NCI-H446 (cell line): ENCODE results near the gene MTHFD1L.
"Not testable (repeated sequence)": the region's sequence is repeated elsewhere in the genome, so short reads cannot be mapped to it uniquely, and the experiment has no call there.

Experiments used
- DNase-seq, 2 experiments: peaks; one replicate each; lab custom pipeline; 2025; lab: John Stamatoyannopoulos, UW

Gene MTHFD1L

GRCh38 chr6:151041686-151042085, 176.2 kb downstream of the MTHFD1L start:
- no peak for DNase-seq

DNA sequence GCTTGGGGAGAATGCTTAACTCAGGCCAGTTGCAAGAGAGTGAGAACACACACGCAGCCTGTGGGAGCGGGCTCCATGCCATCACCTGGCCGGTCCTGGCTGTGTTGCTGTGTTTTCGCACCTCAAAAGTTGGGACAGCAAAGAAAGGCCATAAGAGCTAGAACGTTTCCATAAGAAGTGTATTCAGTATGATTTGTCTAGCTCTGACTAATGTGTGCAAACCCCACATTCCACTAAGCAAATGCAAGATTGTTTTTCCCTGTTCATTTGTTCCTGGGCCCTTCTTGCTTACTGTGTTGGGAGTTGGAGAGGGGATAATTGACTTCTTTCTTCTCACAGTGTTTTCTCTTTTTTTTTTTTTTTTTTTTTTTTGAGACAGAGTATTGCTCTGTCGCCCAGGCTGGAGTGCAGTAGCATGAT, 177.4 kb downstream of the MTHFD1L start:
- not testable (repeated sequence) for DNase-seq

GRCh38 chr6:151043944-151044343, 178.4 kb downstream of the MTHFD1L start:
- no peak for DNase-seq

DNA sequence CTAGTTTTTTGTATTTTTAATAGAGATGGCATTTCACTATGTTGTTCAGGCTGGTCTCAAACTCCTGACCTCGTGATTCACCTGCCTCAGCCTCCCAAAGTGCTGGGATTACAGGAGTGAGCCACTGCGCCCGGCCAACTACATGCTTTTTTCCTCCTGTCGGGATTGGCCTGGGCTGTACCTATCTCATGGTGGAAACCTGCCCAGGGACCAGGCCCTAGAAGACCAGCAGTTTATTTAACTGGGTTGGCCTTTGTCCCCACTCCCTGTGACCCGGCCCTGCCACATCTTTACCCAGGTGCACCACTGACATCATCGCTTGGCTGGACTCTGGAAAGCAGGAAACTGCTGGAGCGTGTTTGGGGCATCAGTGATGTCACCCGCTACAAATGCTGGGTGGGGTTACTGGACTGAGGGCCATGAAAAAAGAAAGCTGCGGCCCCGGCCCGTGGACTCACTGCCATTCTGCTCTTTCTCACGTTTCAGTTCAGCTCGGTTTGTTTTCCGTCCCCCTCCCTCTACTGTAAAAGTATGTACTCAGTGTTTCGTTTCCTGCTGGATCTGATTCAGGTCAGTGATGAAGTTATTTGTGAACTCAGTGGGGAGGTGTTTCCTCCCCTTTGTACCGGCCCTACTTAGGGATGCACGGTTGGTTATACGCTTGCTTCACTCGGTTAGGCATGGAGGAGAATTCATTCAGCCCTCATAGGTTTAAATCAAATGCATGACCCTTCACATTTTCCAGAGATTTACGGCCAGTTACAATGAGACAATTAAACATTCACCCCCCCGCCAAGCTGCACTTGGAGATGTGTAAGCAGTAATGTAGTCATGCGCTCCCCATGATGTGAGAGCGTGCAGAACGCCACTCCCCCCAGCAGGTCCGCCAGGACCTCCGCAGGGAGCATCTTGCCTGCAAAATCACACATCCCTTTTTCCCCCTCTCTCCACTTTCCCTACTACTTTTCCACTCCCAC, 179.3 kb downstream of the MTHFD1L start:
- no peak for DNase-seq

- DNase-seq = not testable (repeated sequence)
Observed at GRCh38 chr6:151045511-151046222, 180.2 kb downstream of the MTHFD1L start.

- no peak for DNase-seq
Observed at GRCh38 chr6:151051164-151051563, 185.7 kb downstream of the MTHFD1L start.

DNA sequence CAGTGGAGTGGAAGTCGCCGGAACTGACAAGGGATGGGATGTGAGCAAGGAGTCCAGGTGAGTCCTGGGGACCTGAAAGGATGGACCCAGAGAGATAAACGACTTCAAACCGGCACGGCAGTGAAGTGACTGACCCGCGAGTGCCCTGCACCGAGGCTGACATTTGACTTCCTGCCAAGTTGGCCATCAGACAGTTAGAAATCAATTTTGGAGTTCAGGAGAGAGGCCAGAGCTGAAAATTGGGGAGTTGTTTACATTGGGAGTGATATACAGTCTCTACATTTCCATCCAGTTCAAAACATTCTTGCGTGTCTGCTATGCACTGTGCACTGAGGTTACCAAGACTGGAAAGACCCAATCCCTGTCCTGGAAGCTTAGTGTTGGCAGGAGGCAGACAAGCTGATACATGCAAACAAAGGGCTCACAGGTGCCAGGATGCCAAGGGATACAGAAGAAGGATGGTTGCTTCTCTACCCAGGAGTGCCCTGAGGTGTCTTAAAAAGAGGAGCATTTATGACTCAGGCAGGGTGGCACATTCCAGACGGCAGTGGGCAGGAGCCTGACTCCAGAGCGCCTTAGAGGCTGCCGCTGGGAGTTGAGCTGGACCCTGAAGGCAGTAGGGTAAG, 186.6 kb downstream of the MTHFD1L start:
- no peak for DNase-seq

GRCh38 chr6:151054306-151054705, 188.8 kb downstream of the MTHFD1L start:
- DNase-seq = no peak

DNA sequence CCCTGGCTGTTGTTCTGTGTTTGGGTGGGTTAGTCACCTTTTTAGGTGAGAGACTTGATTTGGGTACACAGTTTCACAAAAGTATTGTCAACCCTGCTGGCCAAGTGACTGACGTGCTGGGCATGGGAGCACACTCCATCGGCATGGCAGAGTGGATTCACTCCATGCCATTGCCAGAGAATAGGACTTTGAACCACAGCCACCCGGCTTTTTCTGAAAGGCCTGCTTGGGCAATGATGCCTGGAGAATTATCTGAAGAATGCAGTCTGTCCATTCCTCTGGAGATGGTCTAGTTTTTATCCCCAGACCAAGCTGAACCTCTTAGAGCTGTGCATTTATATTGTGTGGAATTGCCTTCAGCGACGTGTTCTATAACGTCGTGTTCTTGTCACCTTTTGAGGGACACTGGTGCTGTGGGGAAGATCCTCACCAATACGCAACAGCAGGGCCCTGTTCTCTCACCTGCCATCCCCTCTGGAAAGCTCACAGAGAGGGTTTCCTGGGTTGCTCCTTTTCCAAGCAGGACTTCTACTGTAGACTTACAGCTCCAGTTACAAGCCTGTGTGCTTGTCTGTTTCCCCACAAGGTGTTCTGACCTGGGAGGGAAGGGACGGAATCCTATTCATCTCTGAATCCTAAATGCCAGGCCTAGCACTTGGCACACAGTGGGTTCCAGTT, 190.9 kb downstream of the MTHFD1L start:
- no peak for DNase-seq

DNA sequence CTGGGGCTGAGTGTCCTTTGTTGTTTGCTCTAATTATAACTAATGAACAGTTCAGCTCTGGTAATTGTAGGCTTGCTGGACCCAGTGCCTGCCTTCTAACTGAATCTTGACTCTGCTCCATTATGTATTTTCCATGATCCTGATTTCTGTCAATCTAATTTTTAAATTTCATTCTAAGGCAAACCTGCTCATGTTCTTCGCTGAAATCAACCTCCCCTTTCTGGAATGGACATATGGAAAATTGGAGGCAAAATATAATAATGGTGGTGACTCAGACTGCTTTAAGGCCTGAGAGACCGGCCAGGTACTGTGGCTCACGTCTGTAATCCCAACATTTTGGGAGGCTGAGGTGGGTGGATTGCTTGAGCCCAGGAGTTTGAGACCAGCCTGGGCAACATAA, 191.6 kb downstream of the MTHFD1L start:
- DNase-seq = no peak

GRCh38 chr6:151058021-151058733, 192.7 kb downstream of the MTHFD1L start:
- no peak for DNase-seq

DNA sequence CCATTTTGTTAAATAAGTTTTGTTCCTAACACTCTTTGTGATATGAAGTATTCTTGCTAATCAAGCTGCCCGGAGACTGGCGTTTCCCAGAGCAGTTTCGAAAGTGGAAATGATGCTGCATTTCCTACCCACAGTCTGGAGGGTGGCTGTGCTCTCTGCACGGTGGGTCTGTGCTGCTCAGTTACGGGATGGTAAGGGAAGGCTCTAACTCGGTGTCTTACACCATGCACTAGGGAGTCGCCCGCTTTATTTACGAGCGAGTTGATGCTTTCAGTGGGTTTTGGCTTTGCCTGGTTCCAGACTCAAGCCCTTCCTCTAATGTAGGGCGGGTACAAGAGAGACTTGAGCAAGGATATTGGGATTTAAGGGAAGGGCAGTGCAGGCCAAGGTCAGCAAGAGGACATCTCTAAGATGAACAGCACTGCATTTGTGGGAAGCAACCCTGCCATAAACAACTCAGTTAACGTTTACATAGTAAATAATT, 194.2 kb downstream of the MTHFD1L start:
- no peak for DNase-seq

GRCh38 chr6:151060096-151060765, 194.7 kb downstream of the MTHFD1L start:
- no peak for DNase-seq

DNA sequence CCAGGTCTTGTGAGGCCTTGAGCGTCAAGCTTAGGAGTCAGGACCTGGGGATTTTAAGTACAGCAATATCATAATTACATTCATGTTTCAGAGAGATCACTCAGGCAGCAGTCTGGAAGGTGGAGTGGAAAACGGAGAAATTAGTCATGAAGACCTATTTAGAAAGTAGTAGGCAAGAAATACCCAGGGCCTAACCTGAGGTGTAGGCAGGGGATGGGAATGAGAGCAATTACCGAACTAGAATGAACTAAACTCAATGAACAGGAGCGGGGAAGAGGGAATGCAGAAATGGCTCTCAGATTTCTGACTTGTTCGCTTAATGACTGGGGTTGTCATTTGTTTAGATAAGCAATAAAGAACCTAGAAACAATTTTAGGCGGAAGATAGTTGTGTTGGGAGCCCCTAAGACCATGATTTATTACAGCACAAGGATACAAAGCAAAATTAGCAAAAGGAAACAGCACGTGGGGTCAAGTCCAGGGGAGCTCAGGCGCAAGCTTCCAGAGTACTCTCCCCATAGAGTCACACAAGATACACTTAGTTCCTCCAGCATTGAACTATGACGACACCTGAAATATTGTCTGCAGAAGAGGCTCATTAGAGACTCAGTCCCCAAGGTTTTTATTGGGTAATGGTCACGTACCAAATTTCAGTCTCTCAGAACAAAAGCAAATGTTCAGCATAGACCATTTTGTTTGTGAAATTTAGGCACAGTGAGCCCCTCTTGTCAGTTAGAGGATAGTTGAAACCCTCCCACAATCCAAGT, 195.4 kb downstream of the MTHFD1L start:
- no peak for DNase-seq

DNA sequence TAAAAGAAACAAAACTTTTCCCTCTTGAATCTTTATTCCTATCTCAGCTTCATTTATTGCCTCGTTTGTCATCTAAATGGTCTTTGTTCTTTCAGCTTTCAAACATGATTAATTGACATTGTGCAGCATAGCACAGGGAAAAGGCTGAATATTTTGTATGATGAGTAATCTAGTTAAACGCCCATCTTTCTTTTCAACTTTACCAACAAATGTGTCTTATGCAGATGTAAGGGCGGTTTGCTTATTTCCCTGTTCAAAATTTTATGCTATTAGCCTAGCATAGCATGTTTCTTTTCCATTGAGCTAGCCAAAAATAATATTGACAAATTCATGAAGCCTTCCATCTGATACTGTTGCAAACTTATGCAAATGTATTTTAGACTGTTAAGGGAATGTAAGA, 197.8 kb downstream of the MTHFD1L start:
- no peak for DNase-seq

DNA sequence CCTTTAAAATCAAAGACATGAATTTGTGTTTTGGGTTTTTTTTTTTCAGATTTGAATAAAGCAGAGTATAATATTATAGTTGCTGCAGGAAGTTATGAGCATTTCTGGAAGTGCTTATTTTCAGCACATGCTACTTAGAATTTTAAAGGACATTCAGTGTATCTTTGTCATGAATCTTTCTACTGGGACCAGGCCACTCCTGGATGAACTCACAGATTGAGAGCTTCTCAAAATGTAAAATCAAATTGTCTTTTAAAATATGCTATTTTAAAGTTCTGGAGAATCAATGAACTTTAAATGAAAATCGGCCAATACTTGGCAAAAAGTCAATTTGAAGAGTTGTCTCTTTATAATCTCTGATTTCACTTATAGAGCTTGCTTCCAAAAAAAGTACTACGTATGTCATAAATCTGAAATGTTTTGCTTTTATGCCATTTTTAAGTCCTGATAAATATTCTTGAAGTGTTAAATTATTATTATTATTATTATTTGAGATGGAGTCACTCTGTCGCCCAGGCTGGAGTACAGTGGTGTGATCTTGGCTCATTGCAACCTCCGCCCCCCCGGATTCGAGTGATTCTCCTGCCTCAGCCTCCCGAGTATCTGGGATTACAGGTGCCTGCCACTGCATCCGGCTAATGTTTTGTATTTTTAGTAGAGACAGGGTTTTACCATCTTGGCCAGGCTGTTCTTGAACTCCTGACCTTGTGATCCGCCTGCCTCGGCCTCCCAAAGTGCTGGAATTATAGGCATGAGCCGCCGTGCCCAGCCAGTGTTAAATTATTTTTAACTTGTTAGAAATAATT, 198.5 kb downstream of the MTHFD1L start:
- DNase-seq = no peak

DNA sequence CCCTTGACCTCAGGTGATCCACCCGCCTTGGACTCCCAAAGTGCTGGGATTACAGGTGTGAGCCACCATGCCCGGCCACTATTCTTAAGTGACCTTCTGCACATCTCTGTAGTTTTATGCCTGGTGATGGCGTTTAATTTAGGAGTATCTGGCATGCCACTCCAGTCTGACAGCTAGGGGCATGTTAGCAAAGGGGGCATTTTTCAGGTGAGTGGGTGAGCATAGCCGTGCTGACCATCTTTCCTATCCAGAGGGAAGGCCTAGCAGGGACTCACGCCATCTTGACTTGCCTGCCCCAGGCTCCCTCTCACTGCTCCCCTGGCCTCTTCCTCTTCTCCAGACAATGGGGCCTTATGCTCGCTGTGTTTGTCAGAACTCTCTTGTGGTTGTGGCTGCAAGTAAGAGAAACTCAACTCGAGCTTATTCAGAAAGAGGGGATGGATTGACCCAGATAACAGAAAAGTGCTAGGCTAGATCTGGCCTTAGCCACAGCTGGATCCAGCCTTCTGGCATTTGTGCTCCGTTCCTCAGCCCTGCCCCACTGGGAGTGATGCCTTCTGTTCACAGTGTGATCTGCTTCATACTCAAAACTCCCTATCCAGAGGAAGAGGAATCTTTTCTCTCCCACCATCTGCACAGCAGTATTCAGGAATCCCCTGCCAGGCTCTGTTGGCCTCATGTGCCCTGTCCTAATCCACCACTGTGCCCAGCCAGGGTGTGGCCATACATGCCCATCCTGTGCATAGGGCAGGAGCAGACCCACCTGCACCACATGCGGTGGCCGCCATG, 199.7 kb downstream of the MTHFD1L start:
- DNase-seq = no peak
